KOPT-K1 (cell line): ENCODE results near the gene ANKRD49.
"Not testable (repeated sequence)": the region's sequence is repeated elsewhere in the genome, so short reads cannot be mapped to it uniquely, and the experiment has no call there.

Experiments used
- H3K27ac ChIP-seq: fragments of 200-600 bp; sonication (generic); 2 replicates; pipeline ENCODE4 v1.5.1; 2016; ENCODE audit warnings: antibody characterized with exemption, mild to moderate bottlenecking, low read depth, low read length; ENCODE audit not compliant: poor library complexity, severe bottlenecking
- H3K36me3 ChIP-seq: fragments of 200-600 bp; sonication (generic); 2 replicates; pipeline ENCODE4 v1.5.1; 2017; ENCODE audit warnings: antibody characterized with exemption, mild to moderate bottlenecking, low read length, moderate library complexity; ENCODE audit not compliant: insufficient read depth
- H3K9me3 ChIP-seq: fragments of 200-600 bp; sonication (generic); 2 replicates; pipeline ENCODE4 v1.5.1; 2017; ENCODE audit warnings: antibody characterized with exemption, low read length, mild to moderate bottlenecking; ENCODE audit not compliant: insufficient read depth, poor library complexity, severe bottlenecking

ANKRD49 gene

GRCh38 chr11:94481342-94481741 is 12.4 kb upstream of the ANKRD49 start:
- no peaks in the 10 kb centered on the region for H3K9me3 ChIP-seq
- no peak overlapping the region for H3K27ac ChIP-seq
- H3K36me3 ChIP-seq = peaks cover 93% of the 10 kb centered on the region

GRCh38 chr11:94486068-94486467 is 7.7 kb upstream of the ANKRD49 start:
- Histone ChIP-seq H3K9me3 (no peaks in the 10 kb centered on the region), H3K27ac (no peak overlapping the region), H3K36me3 (peaks cover 94% of the 10 kb centered on the region)

- peak overlapping the region; percentile 81 for H3K27ac ChIP-seq
Measured at GRCh38 chr11:94494126-94494680, 419 bp downstream of the ANKRD49 start.

GRCh38 chr11:94500181-94500580 is 6.4 kb downstream of the ANKRD49 start:
- H3K9me3 ChIP-seq = no peaks in the 10 kb centered on the region
- no peak overlapping the region for H3K27ac ChIP-seq
- H3K36me3 ChIP-seq = peaks cover 50% of the 10 kb centered on the region

More at GRCh38 chr11:94494126-94494680, 419 bp downstream of the ANKRD49 start:
- Histone ChIP-seq H3K36me3 (peaks cover 45% of the 10 kb centered on the region), H3K9me3 (no peaks in the 10 kb centered on the region)

GRCh38 chr11:94501522-94501921 is 7.7 kb downstream of the ANKRD49 start:
- H3K36me3 ChIP-seq = peaks cover 47% of the 10 kb centered on the region
- H3K9me3 ChIP-seq = no peaks in the 10 kb centered on the region
- no peak overlapping the region for H3K27ac ChIP-seq

GRCh38 chr11:94504689-94505293 is 11.0 kb downstream of the ANKRD49 start:
- H3K27ac ChIP-seq = no peak overlapping the region
- H3K9me3 ChIP-seq = no peaks in the 10 kb centered on the region
- H3K36me3 ChIP-seq = peaks cover 14% of the 10 kb centered on the region

- not testable (repeated sequence) for H3K36me3 ChIP-seq, H3K27ac ChIP-seq, H3K9me3 ChIP-seq
Measured at GRCh38 chr11:94506513-94506912, 12.7 kb downstream of the ANKRD49 start.

- Histone ChIP-seq H3K36me3 (no peaks in the 10 kb centered on the region), H3K9me3 (no peaks in the 10 kb centered on the region), H3K27ac (no peak overlapping the region)
Measured at GRCh38 chr11:94507485-94507884, 13.7 kb downstream of the ANKRD49 start.

- H3K36me3 ChIP-seq = no peaks in the 10 kb centered on the region
- no peaks in the 10 kb centered on the region for H3K9me3 ChIP-seq
- no peak within 1 kb of the TSS for H3K27ac ChIP-seq
Measured at GRCh38 chr11:94511932-94512781, 18.4 kb downstream of the ANKRD49 start, which contains the start of gene C11orf97. C11orf97 (plus strand) TSS chr11:94512461; CDS start chr11:94512529, 68 bp downstream.

- no peak overlapping the region for H3K27ac ChIP-seq
- no peaks in the 10 kb centered on the region for H3K36me3 ChIP-seq
Measured at GRCh38 chr11:94513091-94513490, 19.3 kb downstream of the ANKRD49 start.

GRCh38 chr11:94515398-94515797 is 21.6 kb downstream of the ANKRD49 start:
- no peaks in the 10 kb centered on the region for H3K9me3 ChIP-seq
- no peak overlapping the region for H3K27ac ChIP-seq
- H3K36me3 ChIP-seq = no peaks in the 10 kb centered on the region

More at GRCh38 chr11:94513091-94513490, 19.3 kb downstream of the ANKRD49 start:
- no peaks in the 10 kb centered on the region for H3K9me3 ChIP-seq

GRCh38 chr11:94516725-94517124 is 22.9 kb downstream of the ANKRD49 start:
- H3K36me3 ChIP-seq = no peaks in the 10 kb centered on the region
- H3K27ac ChIP-seq = no peak overlapping the region
- H3K9me3 ChIP-seq = no peaks in the 10 kb centered on the region

GRCh38 chr11:94518300-94518699 is 24.5 kb downstream of the ANKRD49 start:
- Histone ChIP-seq H3K9me3 (no peaks in the 10 kb centered on the region), H3K27ac (no peak overlapping the region), H3K36me3 (no peaks in the 10 kb centered on the region)

GRCh38 chr11:94519478-94520084 is 25.8 kb downstream of the ANKRD49 start:
- H3K27ac ChIP-seq = no peak overlapping the region
- no peaks in the 10 kb centered on the region for H3K36me3 ChIP-seq
- H3K9me3 ChIP-seq = no peaks in the 10 kb centered on the region

GRCh38 chr11:94521684-94522083 is 27.9 kb downstream of the ANKRD49 start:
- Histone ChIP-seq H3K27ac (no peak overlapping the region), H3K9me3 (no peaks in the 10 kb centered on the region)

More at GRCh38 chr11:94521684-94522083, 27.9 kb downstream of the ANKRD49 start:
- H3K36me3 ChIP-seq = no peaks in the 10 kb centered on the region
